Spleen (tissue), 11 donors: ENCODE data around the gene C1QTNF8. TPM values are rescaled to one million over a fixed set of nuclear protein-coding genes. Genes with fewer than 3 reads are reported as not detected.

ENCODE experiments used
- DNase-seq: peaks from one replicate; pipeline ENCODE4 v3.0.0-alpha.2; 2020
- H3K27ac ChIP-seq, 8 donors: fragments of 200-600 bp; sonication (generic) in 7 of 8; 1 replicate in 4 of 8; 2 replicates in 4 of 8; pipeline versions ENCODE4 v1.5.0 to v1.8.0; 2016 to 2021; ENCODE audit warnings: inconsistent platforms in 4 of 8, mild to moderate bottlenecking in 4 of 8, moderate library complexity in 1 of 8
- H3K27me3 ChIP-seq, 7 donors: fragments of 200-600 bp; sonication (generic) in 6 of 7; replicated peaks in 1 of 7; 1 replicate in 4 of 7; 2 replicates in 3 of 7; pipeline versions ENCODE4 v1.5.0 to v1.8.0; 2016 to 2021; ENCODE audit warnings: inconsistent platforms in 3 of 7, mild to moderate bottlenecking in 1 of 7
- H3K36me3 ChIP-seq, 6 donors: fragments of 200-600 bp; sonication (generic) in 5 of 6; 1 replicate in 4 of 6; 2 replicates in 2 of 6; pipeline versions ENCODE4 v1.5.0 to v1.8.0; 2016 to 2021; ENCODE audit warnings: inconsistent platforms in 2 of 6
- H3K4me1 ChIP-seq, 6 donors: fragments of 200-600 bp; sonication (generic) in 5 of 6; 1 replicate in 3 of 6; 2 replicates in 3 of 6; pipeline versions ENCODE4 v1.5.0 to v1.8.0; 2016 to 2021; ENCODE audit warnings: inconsistent platforms in 3 of 6
- H3K4me3 ChIP-seq, 8 donors: fragments of 200-600 bp; sonication (generic) in 7 of 8; 1 replicate in 4 of 8; 2 replicates in 4 of 8; pipeline versions ENCODE4 v1.5.0 to v1.8.0; 2016 to 2021; ENCODE audit warnings: inconsistent platforms in 4 of 8, mild to moderate bottlenecking in 4 of 8, moderate library complexity in 2 of 8
- H3K9me3 ChIP-seq, 8 donors: fragments of 200-600 bp; sonication (generic) in 7 of 8; 1 replicate in 4 of 8; 2 replicates in 4 of 8; pipeline versions ENCODE4 v1.5.0 to v1.8.0; 2016 to 2021; ENCODE audit warnings: inconsistent platforms in 4 of 8
- POLR2A ChIP-seq, 3 donors: fragments of 450-650 bp; IDR thresholded peaks; one replicate each; pipeline ENCODE4 v1.5.1; 2017; ENCODE audit warnings: antibody characterized with exemption in 3 of 3, mild to moderate bottlenecking in 1 of 3
- POLR2AphosphoS5 ChIP-seq, 3 donors: sonication (generic); formaldehyde crosslinking; IDR thresholded peaks; one replicate each; pipeline ENCODE4 v1.5.1; 2017; ENCODE audit warnings: antibody characterized with exemption in 3 of 3
- WGBS, 5 donors: extraction: QIAGEN DNeasy Blood & Tissue Kit in 3 of 5; methylation state at CpG; one replicate each; pipeline versions ENCODE4 v1.1.5 to v1.1.7; 2013 to 2018; 5-methylcytosine and 5-hydroxymethylcytosine counted together
- intact Hi-C: fragments of 100-400 bp; cut with DNase I; formaldehyde crosslinking; loops from one replicate; pipeline ENCODE4 v1.15.0; 2023; ENCODE audit warnings: low total_unique reads
- polyA plus RNA-seq, 3 donors: library from polyadenylated mRNA; stranded (reverse); fragments of 200-250 nt; gene quantifications; one replicate each; pipeline ENCODE4 v1.2.1, GENCODE V29; 2013
- total RNA-seq, 7 donors: library from RNA; depleted of rRNA in 3 of 7; stranded (reverse); fragments of >200 nt in 3 of 7; fragmentation: NEBNext Ultra II Directional in 4 of 7; extraction: Animal tissue kit (Norgen Biotek cat#: 25700) in 4 of 7; gene quantifications; one replicate each; pipeline versions ENCODE4 v1.1.0 to v1.2.1, GENCODE V29; 2016 to 2021
- TF ChIP-seq, protein P1 (sequence below), 11 experiments: fragments of 200-600 bp in 7 of 11; fragments of 450-650 bp in 4 of 11; sonication (generic) in 4 of 11; IDR thresholded peaks in 8 of 11; conservative IDR thresholded peaks in 3 of 11; 1 replicate in 7 of 11; 2 replicates in 4 of 11; pipeline versions ENCODE4 v1.4.0 to v1.8.0; 2016 to 2021; ENCODE audit warnings: antibody characterized with exemption in 11 of 11, inconsistent platforms in 4 of 11, mild to moderate bottlenecking in 1 of 11
- donor health status: healthy with polysubstance abuse.
- donor health status: DM: no; HTN: no; CAD: no; lungs with moderate emphysema.
- donor health status: DM: no; HTN: no; CAD: no.
- donor health status: Bipolar disorder and iron deficiency.
- donor health status: healthy.
- donor health status: DM: no; HTN: no; CAD: no.
- donor health status: DM: yes; HTN: yes; CAD: no.

The C1QTNF8 gene
- total and polyA plus RNA-seq, 10 donors, result not detected

DNA sequence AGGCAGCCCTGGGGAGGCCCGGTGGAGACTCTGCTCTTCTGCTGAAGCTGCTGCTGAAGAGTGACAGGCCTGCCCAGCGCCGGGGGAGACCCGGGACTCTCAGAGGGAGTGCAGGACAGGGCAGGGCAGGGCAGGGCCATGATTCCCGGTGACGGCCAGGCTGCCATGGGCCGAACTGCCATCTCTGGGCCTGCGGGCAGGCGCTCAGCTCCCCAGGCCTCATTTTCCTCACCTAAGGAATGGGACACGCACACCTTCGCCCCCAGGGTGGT, 46.1 kb downstream of the C1QTNF8 start:
- TF ChIP-seq, protein P1, sequence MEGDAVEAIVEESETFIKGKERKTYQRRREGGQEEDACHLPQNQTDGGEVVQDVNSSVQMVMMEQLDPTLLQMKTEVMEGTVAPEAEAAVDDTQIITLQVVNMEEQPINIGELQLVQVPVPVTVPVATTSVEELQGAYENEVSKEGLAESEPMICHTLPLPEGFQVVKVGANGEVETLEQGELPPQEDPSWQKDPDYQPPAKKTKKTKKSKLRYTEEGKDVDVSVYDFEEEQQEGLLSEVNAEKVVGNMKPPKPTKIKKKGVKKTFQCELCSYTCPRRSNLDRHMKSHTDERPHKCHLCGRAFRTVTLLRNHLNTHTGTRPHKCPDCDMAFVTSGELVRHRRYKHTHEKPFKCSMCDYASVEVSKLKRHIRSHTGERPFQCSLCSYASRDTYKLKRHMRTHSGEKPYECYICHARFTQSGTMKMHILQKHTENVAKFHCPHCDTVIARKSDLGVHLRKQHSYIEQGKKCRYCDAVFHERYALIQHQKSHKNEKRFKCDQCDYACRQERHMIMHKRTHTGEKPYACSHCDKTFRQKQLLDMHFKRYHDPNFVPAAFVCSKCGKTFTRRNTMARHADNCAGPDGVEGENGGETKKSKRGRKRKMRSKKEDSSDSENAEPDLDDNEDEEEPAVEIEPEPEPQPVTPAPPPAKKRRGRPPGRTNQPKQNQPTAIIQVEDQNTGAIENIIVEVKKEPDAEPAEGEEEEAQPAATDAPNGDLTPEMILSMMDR (IDR thresholded peaks at IDR 0.05 in 8 of 11, conservative IDR thresholded peaks at IDR 0.05 in 3 of 11), result no peak
- TF ChIP-seq POLR2AphosphoS5 (IDR thresholded peaks at IDR 0.05) (no peak), POLR2A (IDR thresholded peaks at IDR 0.05) (no peak)
- H3K27me3 ChIP-seq, result peaks cover 0 to 83% (median 45%) of the 10 kb centered on the region in 7 donors
- H3K27ac ChIP-seq, result no peak overlapping the region
- H3K4me1 ChIP-seq, result peaks cover 0 to 10% (median 2%) of the 10 kb centered on the region in 6 donors
- WGBS, 5 donors, result 38 to 95% (median 86%) methylated on average over 1 to 11 of the region's 11 CpGs
- no peaks in the 10 kb centered on the region for H3K9me3 ChIP-seq
- intact Hi-C loops, result no loop called here
- no peaks in the 10 kb centered on the region for H3K36me3 ChIP-seq
- H3K4me3 ChIP-seq, result no peak overlapping the region
- no peak for DNase-seq

DNA sequence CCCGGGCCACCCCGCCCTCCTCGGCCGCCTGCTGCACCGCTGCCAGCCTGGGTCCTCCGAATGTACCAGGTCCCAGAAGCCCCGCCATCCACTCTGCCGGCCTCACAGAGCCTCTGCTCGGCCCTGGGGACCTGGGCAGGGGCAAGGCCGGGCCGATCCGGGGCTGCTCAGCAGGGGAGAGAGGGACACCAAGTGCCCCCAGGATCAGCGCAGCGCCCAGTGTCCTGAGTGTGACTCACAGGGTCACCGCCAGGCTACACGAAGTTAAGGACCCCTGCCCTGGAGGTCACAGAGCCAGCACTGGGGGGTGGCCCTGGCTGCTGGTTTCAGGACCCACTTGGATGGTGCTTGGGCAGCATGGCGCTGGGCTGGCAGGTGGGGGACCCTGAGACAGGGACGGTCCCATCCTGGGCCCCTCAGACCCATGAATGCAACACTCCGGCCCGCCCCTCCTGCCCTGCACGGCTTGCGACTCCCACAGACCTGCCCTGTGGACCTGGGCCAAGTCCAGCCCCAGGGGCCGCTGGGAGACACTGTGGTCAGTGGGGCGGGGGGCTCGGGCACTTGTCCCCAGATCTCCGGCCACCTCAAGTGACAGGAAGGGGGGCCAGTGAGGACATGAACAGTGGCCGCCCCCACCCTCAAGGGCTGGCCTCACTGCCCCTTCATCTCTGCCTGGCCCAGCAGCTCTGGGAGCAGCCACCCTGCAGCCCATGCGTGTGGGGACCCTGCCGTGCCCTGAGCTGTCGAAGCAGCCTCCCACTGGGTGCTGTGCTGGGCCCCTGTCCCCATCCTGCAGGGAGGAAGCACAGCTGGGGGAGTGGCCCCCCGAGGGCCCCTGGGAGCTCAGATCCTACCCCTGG, 46.7 kb downstream of the C1QTNF8 start:
- WGBS, 5 donors, result 71 to 88% (median 85%) methylated on average over 18 to 31 of the region's 31 CpGs

DNA sequence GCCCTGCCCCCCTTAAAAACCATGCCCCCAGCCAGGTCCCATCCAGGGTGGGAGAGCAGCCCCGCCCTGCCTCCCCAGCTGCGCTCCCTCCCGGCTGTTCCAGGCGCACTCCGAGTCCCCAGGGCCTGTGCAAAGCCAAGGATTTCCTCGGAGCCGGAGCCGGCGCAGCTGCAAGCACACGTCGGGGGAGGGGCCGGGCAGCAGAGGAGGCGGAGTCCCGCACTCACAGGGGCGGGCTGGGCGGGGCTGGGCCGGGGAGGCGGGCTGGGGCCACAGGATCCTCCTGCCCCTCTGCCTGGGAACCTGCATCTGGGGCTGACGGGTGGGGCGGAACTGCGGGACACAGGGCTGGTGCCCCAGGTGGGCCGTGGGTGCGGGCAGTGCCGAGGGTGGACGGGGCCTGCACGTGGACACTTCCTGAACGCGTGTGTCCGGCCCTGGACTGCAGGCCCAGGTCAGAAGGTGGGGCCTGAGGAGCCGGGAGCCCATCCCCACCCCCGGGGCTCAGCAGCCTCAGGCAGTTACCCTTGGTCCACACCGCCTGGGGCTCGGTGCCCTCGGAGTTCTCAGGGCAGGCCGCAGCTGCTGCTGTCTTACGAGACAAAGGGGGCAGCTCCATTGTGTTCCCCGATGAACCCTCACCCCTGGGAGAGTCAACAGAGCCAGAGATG, 47.5 kb downstream of the C1QTNF8 start:
- no peak for TF ChIP-seq POLR2AphosphoS5 (IDR thresholded peaks at IDR 0.05)
- peaks cover 0 to 15% (median 0%) of the 10 kb centered on the region in 6 donors for H3K4me1 ChIP-seq
- intact Hi-C loops, result no loop called here
- H3K27me3 ChIP-seq, result peaks cover 0 to 83% (median 50%) of the 10 kb centered on the region in 7 donors
- no peak overlapping the region for H3K4me3 ChIP-seq
- no peaks in the 10 kb centered on the region for H3K9me3 ChIP-seq
- 23 to 81% (median 27%) methylated on average over 6 to 37 of the region's 37 CpGs; no CpG with 5 or more reads in 1 of the 5 donors for WGBS, 5 donors
- DNase-seq, result no peak
- no peak overlapping the region for H3K27ac ChIP-seq
- H3K36me3 ChIP-seq, result no peaks in the 10 kb centered on the region

More for the DNA sequence above, 46.7 kb downstream of the C1QTNF8 start:
- H3K36me3 ChIP-seq, result no peaks in the 10 kb centered on the region
- intact Hi-C loops, result no loop called here
- no peak overlapping the region for H3K4me3 ChIP-seq
- peaks cover 0 to 13% (median 0%) of the 10 kb centered on the region in 6 donors for H3K4me1 ChIP-seq
- H3K27me3 ChIP-seq, result peaks cover 0 to 83% (median 43%) of the 10 kb centered on the region in 7 donors
- no peak overlapping the region for H3K27ac ChIP-seq
- no peak for DNase-seq
- no peaks in the 10 kb centered on the region for H3K9me3 ChIP-seq
- TF ChIP-seq, protein P1 (IDR thresholded peaks at IDR 0.05 in 8 of 11, conservative IDR thresholded peaks at IDR 0.05 in 3 of 11), result no peak
- TF ChIP-seq POLR2AphosphoS5 (IDR thresholded peaks at IDR 0.05) (no peak), POLR2A (IDR thresholded peaks at IDR 0.05) (no peak)

DNA sequence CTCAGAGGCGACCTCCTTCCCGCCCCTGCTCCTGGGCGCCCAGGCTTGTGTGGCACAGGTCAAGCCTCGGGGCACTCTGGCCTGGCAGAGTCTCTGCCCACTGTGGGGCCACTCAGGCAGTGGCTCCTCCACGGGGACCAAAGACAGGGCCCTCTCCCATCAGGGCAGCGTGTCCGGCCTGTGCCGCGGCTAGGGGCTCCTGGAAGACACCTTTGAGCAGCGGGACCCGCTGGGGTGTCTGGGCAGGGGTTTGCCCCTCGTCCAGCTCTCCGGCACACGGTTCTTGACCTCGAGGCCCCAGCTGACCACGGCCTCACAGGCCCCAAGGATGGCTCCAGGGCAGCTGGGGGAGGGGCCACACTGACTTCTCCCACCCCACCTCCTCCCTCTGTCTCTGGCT, 48.2 kb downstream of the C1QTNF8 start:
- H3K27me3 ChIP-seq, result peaks cover 0 to 80% (median 50%) of the 10 kb centered on the region in 7 donors
- WGBS, 5 donors, result 68 to 84% (median 81%) methylated on average over 5 to 16 of the region's 16 CpGs
- peaks cover 0 to 18% (median 0%) of the 10 kb centered on the region in 6 donors for H3K4me1 ChIP-seq
- H3K36me3 ChIP-seq, result no peaks in the 10 kb centered on the region
- no peak for TF ChIP-seq POLR2AphosphoS5 (IDR thresholded peaks at IDR 0.05)
- TF ChIP-seq, protein P1 (IDR thresholded peaks at IDR 0.05 in 8 of 11, conservative IDR thresholded peaks at IDR 0.05 in 3 of 11), result no peak
- TF ChIP-seq POLR2A (IDR thresholded peaks at IDR 0.05), result no peak
- H3K27ac ChIP-seq, result no peak overlapping the region
- no peak overlapping the region for H3K4me3 ChIP-seq
- H3K9me3 ChIP-seq, result no peaks in the 10 kb centered on the region
- DNase-seq, result no peak
- intact Hi-C loops, result no loop called here
